Measurements from ENCODE around the gene NUPR2.

GRCh38 chr7:56091591-56091990 lies 24.6 kb downstream of the NUPR2 start:
- TF ChIP-seq CTCF (conservative IDR thresholded peaks at IDR 0.05): no peak
- TF ChIP-seq ZFX (IDR thresholded peaks at IDR 0.05): no peak
